ENCODE results near the gene PLAC8L1.

DNA sequence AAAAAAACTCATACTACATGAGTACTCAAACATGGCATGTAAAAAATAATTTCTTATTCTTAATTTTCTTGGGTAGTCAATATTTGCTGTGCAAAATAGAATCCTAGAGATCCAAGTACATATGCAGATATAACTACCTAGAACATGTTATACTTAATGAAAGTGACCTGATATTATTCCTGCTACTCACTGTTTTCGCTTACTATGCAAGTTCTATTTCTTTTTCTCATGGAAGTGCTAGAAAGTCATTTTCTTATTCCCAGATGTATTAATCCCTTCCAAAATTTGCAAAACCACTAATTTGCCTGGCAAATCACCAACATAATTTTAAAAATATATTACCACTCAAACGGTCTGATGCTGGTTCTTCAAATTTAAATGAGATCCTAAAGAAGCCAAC is 19.2 kb upstream of the PLAC8L1 start:
- TF ChIP-seq EZH2 (IDR thresholded peaks at IDR 0.05) (no peak), FOXP2 (optimal IDR thresholded peaks at IDR 0.05; ENCODE audit: control extremely low read depth, extremely low read length, insufficient read depth) (no peak), POLR2AphosphoS5 (IDR thresholded peaks at IDR 0.05; ENCODE audit: borderline replicate concordance, low read depth, low read length) (no peak)
